ENCODE measurements around the gene PCSK9. TPM values are rescaled to one million over a fixed set of nuclear protein-coding genes. Genes with fewer than 3 reads are reported as not detected.

Gene PCSK9
- total and polyA plus RNA-seq, 2 experiments from 2014 or later, result 77.6 to 327 TPM

- ATAC-seq (no peak), DNase-seq (ENCODE audit: low spot score) (no peak)
- Mint-ChIP-seq H3K4me3 (no peak overlapping the region), H3K27me3 (ENCODE audit: insufficient read depth, low read depth, poor library complexity) (peaks cover 10% of the 10 kb centered on the region), H3K36me3 (ENCODE audit: low read depth) (peaks cover 42% of the 10 kb centered on the region), H3K4me1 (no peaks in the 10 kb centered on the region), H3K27ac (no peak overlapping the region), H3K9me3 (no peaks in the 10 kb centered on the region)
- H3K4me1 ChIP-seq (ENCODE audit: insufficient read depth), result no peaks in the 10 kb centered on the region
- H2AFZ ChIP-seq, result no peak overlapping the region
- no peak overlapping the region for H3K27ac ChIP-seq (ENCODE audit: low read depth)
- peaks cover 8% of the 10 kb centered on the region for H4K20me1 ChIP-seq (replicated peaks; ENCODE audit: insufficient read depth)
- no peak for TF ChIP-seq POLR2AphosphoS5 (IDR thresholded peaks at IDR 0.05; ENCODE audit: low read depth)
- no peak for TF ChIP-seq STAT1 (IDR thresholded peaks at IDR 0.05; ENCODE audit: unreplicated experiment)
- no peak for TF ChIP-seq ZNF462 (CRISPR knock-in tag; IDR thresholded peaks at IDR 0.05)
- no peak for TF ChIP-seq ETS1 (IDR thresholded peaks at IDR 0.05)
- TF ChIP-seq NANOG (IDR thresholded peaks at IDR 0.05; ENCODE audit: borderline replicate concordance), result no peak
- TF ChIP-seq CREB1 (CRISPR knock-in tag; IDR thresholded peaks at IDR 0.05; ENCODE audit: low read depth), result no peak
- no peak for TF ChIP-seq JUNB (IDR thresholded peaks at IDR 0.05; ENCODE audit: unreplicated experiment)
- no peak for TF ChIP-seq ZNF114 (CRISPR knock-in tag; IDR thresholded peaks at IDR 0.05)
- TF ChIP-seq ZNF331 (CRISPR knock-in tag; IDR thresholded peaks at IDR 0.05; ENCODE audit: low read depth), result no peak
- TF ChIP-seq EZH2phosphoT487 (IDR thresholded peaks at IDR 0.05; ENCODE audit: unreplicated experiment), result no peak
- peaks cover 10% of the 10 kb centered on the region; the same call in 1 of the 2 replicates for H3K79me2 ChIP-seq (replicated peaks; ENCODE audit: insufficient read depth)
- no peak overlapping the region for H3K4me3 ChIP-seq
- no peaks in the 10 kb centered on the region for H3K27me3 ChIP-seq (ENCODE audit: insufficient read depth)
- peaks cover 69% of the 10 kb centered on the region for H3K36me3 ChIP-seq (ENCODE audit: insufficient read depth)
- H3F3A ChIP-seq (replicated peaks; ENCODE audit: low read depth), result peaks cover 24% of the 10 kb centered on the region
- H3K9me2 ChIP-seq (ENCODE audit: insufficient read depth), result no peaks in the 10 kb centered on the region
- no peak overlapping the region for H3K4me2 ChIP-seq
These were observed 16.7 kb downstream of the PCSK9 start for GRCh38 chr1:55055951-55056631.
